DMS153 treated with DMSO at 0.1 percent for 48 hours (cell line): ENCODE results near the gene TRIM14.
"Not testable (repeated sequence)": the region's sequence is repeated elsewhere in the genome, so short reads cannot be mapped to it uniquely, and the experiment has no call there.

Source experiments
- DNase-seq: peaks from one replicate; lab custom pipeline; 2025; ENCODE audit not compliant: unreplicated experiment; lab: John Stamatoyannopoulos, UW

Gene TRIM14

GRCh38 chr9:98083566-98084183 lies 35.3 kb downstream of the TRIM14 start:
- no peak for DNase-seq

- DNase-seq, result no peak
Observed at GRCh38 chr9:98083061-98083501, 35.9 kb downstream of the TRIM14 start.

GRCh38 chr9:98081477-98082219 lies 37.4 kb downstream of the TRIM14 start:
- DNase-seq, result no peak

GRCh38 chr9:98080780-98081179 lies 38.2 kb downstream of the TRIM14 start:
- no peak for DNase-seq

GRCh38 chr9:98080326-98080725 lies 38.7 kb downstream of the TRIM14 start:
- no peak for DNase-seq

- DNase-seq, result no peak
Observed at GRCh38 chr9:98078895-98079294, 40.1 kb downstream of the TRIM14 start.

- DNase-seq, result not testable (repeated sequence)
Observed at GRCh38 chr9:98076514-98076890, 42.5 kb downstream of the TRIM14 start.

GRCh38 chr9:98075332-98075805 lies 43.7 kb downstream of the TRIM14 start:
- DNase-seq, result no peak

- peak; percentile 37 for DNase-seq
Observed at GRCh38 chr9:98074115-98074990, 44.7 kb downstream of the TRIM14 start.

GRCh38 chr9:98071737-98072136 lies 47.3 kb downstream of the TRIM14 start:
- no peak for DNase-seq

GRCh38 chr9:98070704-98071103 lies 48.3 kb downstream of the TRIM14 start:
- DNase-seq, result no peak

- DNase-seq, result no peak
Observed at GRCh38 chr9:98069551-98069950, 49.5 kb downstream of the TRIM14 start.

- no peak for DNase-seq
Observed at GRCh38 chr9:98067184-98067583, 51.8 kb downstream of the TRIM14 start.

GRCh38 chr9:98066235-98066634 lies 52.8 kb downstream of the TRIM14 start:
- no peak for DNase-seq

GRCh38 chr9:98064623-98065392 lies 54.2 kb downstream of the TRIM14 start:
- DNase-seq, result no peak

GRCh38 chr9:98062161-98062560 lies 56.9 kb downstream of the TRIM14 start:
- no peak for DNase-seq

- no peak for DNase-seq
Observed at GRCh38 chr9:98057138-98057799, 61.8 kb downstream of the TRIM14 start.

- DNase-seq, result peak; percentile 85
Observed at GRCh38 chr9:98056269-98057137, 62.5 kb downstream of the TRIM14 start, which contains the start of gene NANS. Gene NANS, plus strand, starts transcription at chr9:98056732. Its CDS starts 77 bp downstream, at chr9:98056809.

- DNase-seq, result no peak
Observed at GRCh38 chr9:98054376-98054951, 64.6 kb downstream of the TRIM14 start.
